H1 (cell line): ENCODE data around the gene OGFOD1. TPM values are rescaled to one million over a fixed set of nuclear protein-coding genes. Genes with fewer than 3 reads are reported as not detected.

Experiments
- CTCF ChIA-PET: fragments of 300-600 bp; sonication (Branson Sonifier 250); formaldehyde crosslinking; loops from one replicate; lab custom pipeline; 2021; ENCODE audit not compliant: partially characterized antibody; lab: Charles Lee
- POLR2A ChIA-PET: fragments of 300-600 bp; sonication (Branson Sonifier 250); formaldehyde crosslinking; loops from one replicate; lab custom pipeline; 2021; ENCODE audit warnings: inconsistent platforms; ENCODE audit not compliant: partially characterized antibody; lab: Charles Lee
- DNase-seq, 2 experiments: peaks; one replicate each; pipeline versions ENCODE4 v3.0.0 to v3.0.0-alpha.2; 2010 to 2022; ENCODE audit warnings: low spot score in 2 of 2, low read depth in 1 of 2, mixed read lengths in 1 of 2
- FAIRE-seq: peaks from 2 replicates; lab custom pipeline; 2011; peaks lifted over from hg19 to GRCh38; lab: Jason Lieb, UNC
- H2AFZ ChIP-seq: 2 replicates; pipeline ENCODE4 v1.8.1; 2012; ENCODE audit warnings: low read length, inconsistent platforms
- H2AK5ac ChIP-seq: 2 replicates; pipeline ENCODE4 v1.6.1; 2013; ENCODE audit warnings: low read depth, low read length
- H2BK120ac ChIP-seq: replicated peaks from 2 replicates; pipeline ENCODE3; 2013; ENCODE audit warnings: low read depth, low read length, inconsistent platforms
- H2BK12ac ChIP-seq: 2 replicates; pipeline ENCODE4 v1.6.1; 2013; ENCODE audit warnings: low read depth, low read length
- H2BK15ac ChIP-seq: 2 replicates; pipeline ENCODE4 v1.6.1; 2013; ENCODE audit warnings: low read length
- H2BK20ac ChIP-seq: 2 replicates; pipeline ENCODE4 v1.6.1; 2013; ENCODE audit warnings: low read length
- H2BK5ac ChIP-seq: 2 replicates; pipeline ENCODE4 v1.6.1; 2013; ENCODE audit warnings: low read depth, low read length
- H3K14ac ChIP-seq: 2 replicates; pipeline ENCODE4 v1.6.1; 2013; ENCODE audit warnings: inconsistent platforms; ENCODE audit not compliant: insufficient read length
- H3K18ac ChIP-seq: 2 replicates; pipeline ENCODE4 v1.6.1; 2013; ENCODE audit warnings: low read length; ENCODE audit errors: extremely low read depth
- H3K23ac ChIP-seq: 2 replicates; pipeline ENCODE4 v1.6.1; 2013; ENCODE audit warnings: inconsistent platforms; ENCODE audit not compliant: insufficient read length
- H3K23me2 ChIP-seq: 2 replicates; pipeline ENCODE4 v1.6.1; 2013; ENCODE audit warnings: low read depth, low read length
- H3K27ac ChIP-seq: 2 replicates; pipeline ENCODE4 v1.6.1; 2011; ENCODE audit warnings: low read depth, low read length, inconsistent platforms
- H3K27me3 ChIP-seq, 4 experiments: replicated peaks in 1 of 4; 1 replicate in 1 of 4; 2 replicates in 3 of 4; pipeline versions ENCODE4 v1.6.1 to v1.8.1; 2011 to 2013; ENCODE audit warnings: low read length in 3 of 4, mild to moderate bottlenecking in 3 of 4, inconsistent platforms in 2 of 4, mixed read lengths in 2 of 4, moderate library complexity in 1 of 4; ENCODE audit not compliant: control insufficient read depth in 3 of 4, insufficient read depth in 3 of 4; ENCODE audit errors: extremely low read depth in 1 of 4
- H3K36me3 ChIP-seq, 4 experiments: 2 replicates each; pipeline versions ENCODE4 v1.6.1 to v1.8.1; 2011 to 2013; ENCODE audit warnings: mild to moderate bottlenecking in 4 of 4, low read length in 3 of 4, moderate library complexity in 2 of 4, control low read depth in 1 of 4, inconsistent platforms in 1 of 4; ENCODE audit not compliant: insufficient read depth in 4 of 4, control insufficient read depth in 2 of 4
- H3K4ac ChIP-seq: replicated peaks from 2 replicates; pipeline ENCODE3; 2013; ENCODE audit warnings: low read length, low read depth, mixed read lengths, inconsistent platforms; ENCODE audit not compliant: insufficient read length
- H3K4me1 ChIP-seq, 4 experiments: replicated peaks in 1 of 4; 1 replicate in 1 of 4; 2 replicates in 3 of 4; pipeline versions ENCODE4 v1.6.1 to v1.8.1; 2011 to 2013; ENCODE audit warnings: low read length in 3 of 4, inconsistent platforms in 2 of 4, mixed read lengths in 1 of 4; ENCODE audit not compliant: insufficient read depth in 4 of 4, control insufficient read depth in 3 of 4
- H3K4me2 ChIP-seq, 2 experiments: 2 replicates each; pipeline versions ENCODE4 v1.6.1 to v1.8.1; 2011 to 2013; ENCODE audit warnings: low read depth in 2 of 2, low read length in 2 of 2, control low read depth in 1 of 2, inconsistent platforms in 1 of 2, mild to moderate bottlenecking in 1 of 2; ENCODE audit not compliant: insufficient read depth in 1 of 2
- H3K4me3 ChIP-seq, 4 experiments: fragments of 200-600, 300-600 bp in 1 of 4; sonication (generic), shearing (Covaris generic), sonication (Bioruptor Twin) in 1 of 4; 2 replicates each; pipeline versions ENCODE4 v1.5.1 to v1.8.1; 2011 to 2016; ENCODE audit warnings: low read length in 4 of 4, low read depth in 3 of 4, control low read depth in 2 of 4, inconsistent platforms in 2 of 4, mild to moderate bottlenecking in 2 of 4, mixed read lengths in 1 of 4, moderate library complexity in 1 of 4; ENCODE audit not compliant: insufficient read depth in 2 of 4; ENCODE audit errors: extremely low read depth in 1 of 4
- H3K56ac ChIP-seq: replicated peaks from 2 replicates; pipeline ENCODE3; 2013; ENCODE audit warnings: low read depth, mild to moderate bottlenecking, mixed read lengths, low read length, inconsistent platforms; ENCODE audit not compliant: insufficient read length
- H3K79me1 ChIP-seq: 2 replicates; pipeline ENCODE4 v1.6.1; 2013; ENCODE audit warnings: low read depth, low read length, control low read depth
- H3K79me2 ChIP-seq, 2 experiments: 2 replicates each; pipeline versions ENCODE4 v1.6.1 to v1.8.1; 2012 to 2013; ENCODE audit warnings: low read length in 2 of 2, mild to moderate bottlenecking in 2 of 2, inconsistent platforms in 1 of 2; ENCODE audit not compliant: insufficient read depth in 2 of 2, control insufficient read depth in 1 of 2
- H3K9ac ChIP-seq, 4 experiments: replicated peaks in 1 of 4; 1 replicate in 1 of 4; 2 replicates in 3 of 4; pipeline versions ENCODE4 v1.6.1 to v1.8.1; 2011 to 2013; ENCODE audit warnings: low read depth in 3 of 4, low read length in 3 of 4, control low read depth in 2 of 4, mild to moderate bottlenecking in 2 of 4, moderate library complexity in 2 of 4, inconsistent platforms in 1 of 4; ENCODE audit errors: extremely low read depth in 1 of 4
- H3K9me3 ChIP-seq, 2 experiments: 2 replicates each; pipeline versions ENCODE4 v1.6.1 to v1.8.1; 2012 to 2013; ENCODE audit warnings: mild to moderate bottlenecking in 2 of 2, moderate library complexity in 2 of 2, control low read depth in 1 of 2, inconsistent platforms in 1 of 2, low read depth in 1 of 2, low read length in 1 of 2, mixed read lengths in 1 of 2; ENCODE audit not compliant: insufficient read depth in 2 of 2
- H4K20me1 ChIP-seq, 2 experiments: replicated peaks in 1 of 2; 2 replicates each; pipeline versions ENCODE3 to v1.8.1; 2011 to 2013; ENCODE audit warnings: inconsistent platforms in 2 of 2, low read length in 2 of 2, mild to moderate bottlenecking in 1 of 2; ENCODE audit not compliant: insufficient read depth in 2 of 2, control insufficient read depth in 1 of 2
- H4K5ac ChIP-seq: 2 replicates; pipeline ENCODE4 v1.6.1; 2013; ENCODE audit warnings: low read length, low read depth, mixed read lengths, inconsistent platforms; ENCODE audit not compliant: insufficient read length
- H4K8ac ChIP-seq: 2 replicates; pipeline ENCODE4 v1.8.0; 2013; ENCODE audit warnings: mild to moderate bottlenecking, moderate library complexity, low read length, inconsistent platforms; ENCODE audit not compliant: insufficient read depth; ENCODE audit errors: extremely low read depth
- H4K91ac ChIP-seq: replicated peaks from 2 replicates; pipeline ENCODE3; 2013; ENCODE audit warnings: low read length, mixed read lengths, inconsistent platforms; ENCODE audit not compliant: insufficient read length
- POLR2A ChIP-seq, 2 experiments: IDR thresholded peaks; 1 replicate in 1 of 2; 2 replicates in 1 of 2; pipeline ENCODE4 v1.6.1; 2011; ENCODE audit warnings: low read depth in 2 of 2, low read length in 2 of 2, mild to moderate bottlenecking in 2 of 2; ENCODE audit errors: control extremely low read depth in 1 of 2
- SP4 ChIP-seq: IDR thresholded peaks from 2 replicates; pipeline ENCODE4 v1.6.1; 2012; ENCODE audit warnings: low read length, inconsistent platforms
- WGBS, 2 experiments: shearing (Covaris generic) in 1 of 2; methylation state at CpG; one replicate each; pipeline versions ENCODE4 v1.1.6 to v1.1.7; 2013 to 2015; ENCODE audit warnings: low lambda C conversion rate in 2 of 2, mixed read lengths in 2 of 2, inconsistent platforms in 1 of 2, low coverage in 1 of 2, missing lambda C conversion rate in 1 of 2; ENCODE audit not compliant: insufficient replicate concordance in 2 of 2, insufficient coverage in 1 of 2, insufficient read length in 1 of 2; ENCODE audit errors: extremely low coverage in 1 of 2, missing lambda C conversion rate in 1 of 2; 5-methylcytosine and 5-hydroxymethylcytosine counted together
- polyA plus RNA-seq, 7 experiments: library from polyadenylated mRNA; depleted of rRNA in 3 of 7; stranded (reverse) in 5 of 7; unstranded in 2 of 7; fragments of >200 nt in 5 of 7; fragments of 200-250 nt in 2 of 7; gene quantifications; 1 replicate in 5 of 7; 2 replicates in 1 of 7; 4 replicates in 1 of 7; pipeline versions ENCODE4 v1.2.1 to v1.2.3, GENCODE V29; 2011 to 2013; ENCODE audit warnings: missing spikeins in 2 of 7, mixed read lengths in 2 of 7
- total RNA-seq: library from RNA; stranded (reverse); fragmentation: NEBNext Ultra II Directional; extraction: Animal tissue kit (Norgen Biotek cat#: 25700); gene quantifications from 2 replicates; pipeline ENCODE4 v1.2.1, GENCODE V29; 2021
- TF ChIP-seq, protein P1 (sequence below): IDR thresholded peaks from 2 replicates; pipeline ENCODE4 v1.6.1; 2012; ENCODE audit warnings: low read length, inconsistent platforms
- TF ChIP-seq, protein P2 (sequence below): IDR thresholded peaks from 2 replicates; pipeline ENCODE4 v1.6.1; 2011; ENCODE audit warnings: low read depth, mild to moderate bottlenecking, low read length; ENCODE audit not compliant: insufficient read depth

OGFOD1 gene
- total and polyA plus RNA-seq, 2 of the 8 experiments (the other 6 are each of a cell fraction or from before 2014, with no cell fraction given) = 24.6 to 61.4 TPM

DNA sequence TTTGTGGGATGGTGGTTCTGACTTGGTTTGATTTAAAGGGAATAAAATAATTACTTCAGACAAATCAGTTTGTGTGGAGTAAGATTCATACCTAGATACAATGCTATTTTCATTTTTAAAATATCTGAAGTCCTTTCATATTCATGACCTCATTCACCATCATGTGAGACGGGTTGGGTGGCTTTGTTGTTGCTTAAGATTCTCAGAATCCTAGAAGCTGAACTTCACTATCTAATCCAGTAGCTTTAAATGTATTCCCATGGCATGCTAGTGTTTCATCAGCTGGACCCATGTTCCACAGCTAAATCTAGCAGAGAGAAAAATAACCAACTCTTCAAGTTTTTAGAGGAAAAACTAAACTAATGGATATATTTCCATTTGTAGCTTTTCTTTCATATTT is 23.3 kb upstream of the OGFOD1 start:
- Histone ChIP-seq H3K4ac (no peak overlapping the region), H4K91ac (no peak overlapping the region), H3K4me2 (no peak overlapping the region), H2BK12ac (no peak overlapping the region), H3K27me3 (peaks cover 0 to 6% (median under 1%) of the 10 kb centered on the region in 4 experiments; a peak in 3 of 7 replicates), H3K56ac (no peak overlapping the region), H3K27ac (no peak overlapping the region), H3K9me3 (no peaks in the 10 kb centered on the region), H3K23ac (no peak overlapping the region), H4K5ac (no peak overlapping the region), H2BK120ac (no peak overlapping the region), H4K20me1 (peaks cover under 1 to 15% of the 10 kb centered on the region in 2 experiments), H3K14ac (no peak overlapping the region), H2BK20ac (no peak overlapping the region), H3K4me3 (no peak overlapping the region), H4K8ac (no peak overlapping the region), H3K23me2 (peaks cover 8% of the 10 kb centered on the region; the same call in 1 of the 2 replicates), H3K18ac (no peak overlapping the region), H3K79me1 (no peaks in the 10 kb centered on the region), H2AFZ (no peak overlapping the region), H3K9ac (no peak overlapping the region), H3K79me2 (0 out of 4 replicates have a peak, but pooled peaks cover 0 to 1% of the 10 kb centered on the region in 2 experiments), H2AK5ac (no peak overlapping the region), H2BK5ac (no peak overlapping the region), H2BK15ac (no peak overlapping the region), H3K4me1 (peaks cover 0 to 6% (median 3%) of the 10 kb centered on the region in 4 experiments; a peak in 4 of 7 replicates), H3K36me3 (peaks cover 0 to 21% (median 8%) of the 10 kb centered on the region in 4 experiments; a peak in 4 of 8 replicates)
- FAIRE-seq = no peak
- ChIA-PET CTCF (no interaction called here), POLR2A (interaction anchor here (1.2 kb wide), 1 partner anchor 29 kb away, joined by 3 read pairs; no protein-coding TSS in a partner anchor)
- TF ChIP-seq POLR2A (IDR thresholded peaks at IDR 0.05; ENCODE audit: control extremely low read depth in 1 of 2, low read depth in 2 of 2, low read length in 2 of 2) (no peak), SP4 (no peak)
- TF ChIP-seq, protein P1, sequence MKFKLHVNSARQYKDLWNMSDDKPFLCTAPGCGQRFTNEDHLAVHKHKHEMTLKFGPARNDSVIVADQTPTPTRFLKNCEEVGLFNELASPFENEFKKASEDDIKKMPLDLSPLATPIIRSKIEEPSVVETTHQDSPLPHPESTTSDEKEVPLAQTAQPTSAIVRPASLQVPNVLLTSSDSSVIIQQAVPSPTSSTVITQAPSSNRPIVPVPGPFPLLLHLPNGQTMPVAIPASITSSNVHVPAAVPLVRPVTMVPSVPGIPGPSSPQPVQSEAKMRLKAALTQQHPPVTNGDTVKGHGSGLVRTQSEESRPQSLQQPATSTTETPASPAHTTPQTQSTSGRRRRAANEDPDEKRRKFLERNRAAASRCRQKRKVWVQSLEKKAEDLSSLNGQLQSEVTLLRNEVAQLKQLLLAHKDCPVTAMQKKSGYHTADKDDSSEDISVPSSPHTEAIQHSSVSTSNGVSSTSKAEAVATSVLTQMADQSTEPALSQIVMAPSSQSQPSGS = no peak
- TF ChIP-seq, protein P2, sequence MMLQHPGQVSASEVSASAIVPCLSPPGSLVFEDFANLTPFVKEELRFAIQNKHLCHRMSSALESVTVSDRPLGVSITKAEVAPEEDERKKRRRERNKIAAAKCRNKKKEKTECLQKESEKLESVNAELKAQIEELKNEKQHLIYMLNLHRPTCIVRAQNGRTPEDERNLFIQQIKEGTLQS = no peak
- DNase-seq = no peak
- 89% methylated on average over 1 of the region's 1 CpG; no CpG with 5 or more reads in 1 of the 2 experiments for WGBS, 2 experiments
